ENCODE data around the gene LARP1. TPM values are rescaled to one million over a fixed set of nuclear protein-coding genes. Genes with fewer than 3 reads are reported as not detected.

Gene LARP1
- total and polyA plus RNA-seq, 9 of the 15 experiments (the other 6 are each of a cell fraction or from before 2014, with no cell fraction given) = 22.6 to 300 (median 92.0) TPM

- TF ChIP-seq, protein P1, sequence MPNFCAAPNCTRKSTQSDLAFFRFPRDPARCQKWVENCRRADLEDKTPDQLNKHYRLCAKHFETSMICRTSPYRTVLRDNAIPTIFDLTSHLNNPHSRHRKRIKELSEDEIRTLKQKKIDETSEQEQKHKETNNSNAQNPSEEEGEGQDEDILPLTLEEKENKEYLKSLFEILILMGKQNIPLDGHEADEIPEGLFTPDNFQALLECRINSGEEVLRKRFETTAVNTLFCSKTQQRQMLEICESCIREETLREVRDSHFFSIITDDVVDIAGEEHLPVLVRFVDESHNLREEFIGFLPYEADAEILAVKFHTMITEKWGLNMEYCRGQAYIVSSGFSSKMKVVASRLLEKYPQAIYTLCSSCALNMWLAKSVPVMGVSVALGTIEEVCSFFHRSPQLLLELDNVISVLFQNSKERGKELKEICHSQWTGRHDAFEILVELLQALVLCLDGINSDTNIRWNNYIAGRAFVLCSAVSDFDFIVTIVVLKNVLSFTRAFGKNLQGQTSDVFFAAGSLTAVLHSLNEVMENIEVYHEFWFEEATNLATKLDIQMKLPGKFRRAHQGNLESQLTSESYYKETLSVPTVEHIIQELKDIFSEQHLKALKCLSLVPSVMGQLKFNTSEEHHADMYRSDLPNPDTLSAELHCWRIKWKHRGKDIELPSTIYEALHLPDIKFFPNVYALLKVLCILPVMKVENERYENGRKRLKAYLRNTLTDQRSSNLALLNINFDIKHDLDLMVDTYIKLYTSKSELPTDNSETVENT (CRISPR knock-in tag; IDR thresholded peaks at IDR 0.05) = no peak
- TF ChIP-seq SREBF2 (CRISPR knock-in tag; IDR thresholded peaks at IDR 0.05) = no peak
- TF ChIP-seq FOXP4 (CRISPR knock-in tag; IDR thresholded peaks at IDR 0.05; ENCODE audit: borderline replicate concordance) = no peak
- no peak for TF ChIP-seq ZKSCAN3 (CRISPR knock-in tag; IDR thresholded peaks at IDR 0.05)
- no peak for TF ChIP-seq FOXA1 (IDR thresholded peaks at IDR 0.05; ENCODE audit: borderline replicate concordance)
- peak; percentile 83 for TF ChIP-seq ZBTB7A (IDR thresholded peaks at IDR 0.05; ENCODE audit: borderline replicate concordance, control insufficient read depth, low read depth, low read length)
- no peak for TF ChIP-seq HOXB6 (CRISPR knock-in tag; IDR thresholded peaks at IDR 0.05; ENCODE audit: borderline replicate concordance)
- TF ChIP-seq SMAD1 (IDR thresholded peaks at IDR 0.05; ENCODE audit: low read depth, low read length, partially characterized antibody) = no peak
- no peak for TF ChIP-seq MTF1 (CRISPR knock-in tag; IDR thresholded peaks at IDR 0.05; ENCODE audit: borderline replicate concordance)
- TF ChIP-seq POLR2B (IDR thresholded peaks at IDR 0.05; ENCODE audit: low read depth, partially characterized antibody) = no peak
- no peak for TF ChIP-seq GABPB2 (CRISPR knock-in tag; conservative IDR thresholded peaks at IDR 0.05)
- TF ChIP-seq ZNF551 (CRISPR knock-in tag; IDR thresholded peaks at IDR 0.05) = no peak
- no peak for TF ChIP-seq NFYB (IDR thresholded peaks at IDR 0.05; ENCODE audit: extremely low read depth, insufficient read length)
- no peak for TF ChIP-seq ZHX1 (conservative IDR thresholded peaks at IDR 0.05; ENCODE audit: low read length)
- TF ChIP-seq, protein P2, sequence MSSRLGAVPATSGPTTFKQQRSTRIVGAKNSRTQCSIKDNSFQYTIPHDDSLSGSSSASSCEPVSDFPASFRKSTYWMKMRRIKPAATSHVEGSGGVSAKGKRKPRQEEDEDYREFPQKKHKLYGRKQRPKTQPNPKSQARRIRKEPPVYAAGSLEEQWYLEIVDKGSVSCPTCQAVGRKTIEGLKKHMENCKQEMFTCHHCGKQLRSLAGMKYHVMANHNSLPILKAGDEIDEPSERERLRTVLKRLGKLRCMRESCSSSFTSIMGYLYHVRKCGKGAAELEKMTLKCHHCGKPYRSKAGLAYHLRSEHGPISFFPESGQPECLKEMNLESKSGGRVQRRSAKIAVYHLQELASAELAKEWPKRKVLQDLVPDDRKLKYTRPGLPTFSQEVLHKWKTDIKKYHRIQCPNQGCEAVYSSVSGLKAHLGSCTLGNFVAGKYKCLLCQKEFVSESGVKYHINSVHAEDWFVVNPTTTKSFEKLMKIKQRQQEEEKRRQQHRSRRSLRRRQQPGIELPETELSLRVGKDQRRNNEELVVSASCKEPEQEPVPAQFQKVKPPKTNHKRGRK (tag; IDR thresholded peaks at IDR 0.05) = no peak
- no peak for TF ChIP-seq POU5F1 (IDR thresholded peaks at IDR 0.05; ENCODE audit: borderline replicate concordance, low read depth, low read length, partially characterized antibody)
- no peak for TF ChIP-seq SNRNP70 (optimal IDR thresholded peaks at IDR 0.05; ENCODE audit: low read depth, low read length)
- TF ChIP-seq SIX5 (IDR thresholded peaks at IDR 0.05; ENCODE audit: borderline replicate concordance in 1 of 2, insufficient read depth in 1 of 2, low read depth in 1 of 2, low read length in 2 of 2) = no peak
Observed at GRCh38 chr5:154756009-154756867, 1.1 kb downstream of the LARP1 start (continued).
